ENCODE results near the gene RFC2.
"Not testable (repeated sequence)": the region's sequence is repeated elsewhere in the genome, so short reads cannot be mapped to it uniquely, and the experiment has no call there.

The RFC2 gene

GRCh38 chr7:74252893-74253292, 1.3 kb downstream of the RFC2 start:
- DNase-seq (ENCODE audit: low read depth in 2 of 3, low spot score in 1 of 3) = no peak

- not testable (repeated sequence) for DNase-seq (ENCODE audit: low read depth in 2 of 3, low spot score in 1 of 3)
Measured at GRCh38 chr7:74249058-74249457, 5.1 kb downstream of the RFC2 start.

GRCh38 chr7:74248156-74248555, 6.0 kb downstream of the RFC2 start:
- no peak for DNase-seq (ENCODE audit: low read depth in 2 of 3, low spot score in 1 of 3)

- DNase-seq (ENCODE audit: low read depth in 2 of 3, low spot score in 1 of 3) = no peak
Measured at GRCh38 chr7:74246497-74246896, 7.7 kb downstream of the RFC2 start.

- DNase-seq (ENCODE audit: low read depth in 2 of 3, low spot score in 1 of 3) = no peak
Measured at GRCh38 chr7:74242122-74242443, 12.1 kb downstream of the RFC2 start.

DNA sequence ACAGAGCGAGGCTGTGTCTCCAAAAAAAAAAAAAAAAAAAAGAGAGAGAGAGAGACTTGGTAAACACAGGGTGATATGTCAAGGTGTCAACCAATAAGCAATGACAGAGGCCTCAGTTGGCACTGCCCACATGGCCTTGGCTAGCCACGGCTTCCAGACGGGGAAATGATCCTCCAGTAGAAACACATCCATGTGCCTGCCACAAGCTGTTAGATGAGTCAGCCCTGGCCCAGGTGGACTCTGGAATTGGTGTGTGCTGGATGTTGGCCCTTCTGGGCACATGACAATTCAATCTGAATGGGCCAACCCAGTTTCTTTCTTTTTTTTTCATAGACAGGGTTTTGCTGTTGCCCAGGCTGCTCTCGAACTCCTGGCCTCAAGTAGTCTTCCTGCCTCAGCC, 13.7 kb downstream of the RFC2 start:
- DNase-seq (ENCODE audit: low read depth in 2 of 3, low spot score in 1 of 3) = no peak

DNA sequence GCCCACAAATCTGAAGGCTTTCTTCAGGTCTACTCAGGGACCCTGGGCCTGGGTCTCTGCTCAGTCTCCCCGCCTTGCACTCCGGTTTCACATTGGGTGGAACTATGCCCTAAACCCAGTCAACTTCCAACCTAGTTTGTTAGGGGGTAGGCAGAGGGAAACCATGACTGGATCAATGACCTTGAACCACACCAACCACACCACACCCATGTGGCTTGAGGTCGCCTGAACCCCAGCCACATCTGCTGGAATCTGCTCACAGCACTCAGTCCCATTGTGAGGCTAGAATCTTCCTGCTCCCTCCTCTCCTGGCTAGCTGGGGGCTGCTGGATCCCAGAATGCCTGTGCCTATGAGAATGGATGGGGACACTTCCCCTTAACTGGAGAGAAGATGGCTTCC, 17.9 kb downstream of the RFC2 start:
- DNase-seq (ENCODE audit: low read depth in 2 of 3, low spot score in 1 of 3) = no peak

DNA sequence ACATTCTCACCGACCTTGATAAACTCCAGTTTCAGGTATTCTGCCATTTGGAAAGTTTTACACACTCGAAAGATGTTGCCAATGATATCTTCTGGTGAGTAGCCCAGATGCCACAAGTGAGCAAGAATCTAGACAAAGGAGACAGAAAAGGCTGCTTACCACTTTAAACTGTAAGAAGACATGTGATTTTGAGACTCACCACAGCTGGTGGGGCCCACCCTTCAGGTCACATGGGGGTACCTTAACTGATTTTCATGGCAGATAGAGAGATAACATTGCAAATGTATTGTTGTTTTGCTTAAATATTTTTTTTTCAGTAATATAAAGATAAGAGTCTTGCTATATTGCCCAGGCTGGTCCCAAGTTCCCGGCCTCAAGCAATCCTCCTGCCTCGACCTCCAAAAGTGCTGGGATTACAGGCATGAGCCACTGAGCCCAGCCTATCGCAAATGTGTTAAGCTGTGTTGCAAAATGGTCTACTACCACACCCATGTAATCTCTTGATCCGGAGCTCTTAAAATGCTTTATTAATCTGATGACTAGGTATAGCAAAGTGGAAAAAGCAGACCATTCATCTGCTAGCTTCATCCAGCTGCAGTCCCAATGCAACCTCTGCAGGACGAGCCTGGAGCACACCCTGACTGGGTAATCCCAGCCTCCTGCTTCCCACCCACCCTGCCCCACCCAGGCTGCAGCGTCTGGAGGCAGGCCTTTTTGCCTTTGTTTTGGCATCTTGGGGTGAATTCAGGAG, 18.5 kb downstream of the RFC2 start:
- no peak for DNase-seq (ENCODE audit: low read depth in 2 of 3, low spot score in 1 of 3)

- DNase-seq (ENCODE audit: low read depth in 2 of 3, low spot score in 1 of 3) = no peak
Measured at GRCh38 chr7:74233655-74234285, 20.4 kb downstream of the RFC2 start.

DNA sequence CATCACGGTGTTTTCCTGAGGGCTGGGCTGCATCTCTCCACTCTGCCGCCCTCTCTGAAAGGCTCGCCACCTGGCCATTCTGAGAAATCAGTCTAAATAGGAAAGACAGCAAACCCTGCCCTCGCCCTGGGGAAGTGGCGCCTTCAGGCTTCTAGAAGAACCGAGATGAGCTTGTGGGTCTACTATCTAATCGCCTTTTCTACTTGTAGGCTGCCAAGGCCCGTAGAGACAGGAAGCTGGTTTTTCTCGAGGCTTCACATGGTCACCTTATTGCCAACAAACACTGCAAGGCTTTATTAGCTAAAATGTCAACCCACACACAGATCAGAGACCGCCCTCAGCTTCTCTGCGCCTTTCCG, 23.0 kb downstream of the RFC2 start:
- DNase-seq (ENCODE audit: low read depth in 2 of 3, low spot score in 1 of 3) = no peak

GRCh38 chr7:74230446-74231231, 23.6 kb downstream of the RFC2 start:
- no peak for DNase-seq (ENCODE audit: low read depth in 2 of 3, low spot score in 1 of 3)

- no peak for DNase-seq (ENCODE audit: low read depth in 2 of 3, low spot score in 1 of 3)
Measured at GRCh38 chr7:74228951-74229900, 25.0 kb downstream of the RFC2 start.

DNA sequence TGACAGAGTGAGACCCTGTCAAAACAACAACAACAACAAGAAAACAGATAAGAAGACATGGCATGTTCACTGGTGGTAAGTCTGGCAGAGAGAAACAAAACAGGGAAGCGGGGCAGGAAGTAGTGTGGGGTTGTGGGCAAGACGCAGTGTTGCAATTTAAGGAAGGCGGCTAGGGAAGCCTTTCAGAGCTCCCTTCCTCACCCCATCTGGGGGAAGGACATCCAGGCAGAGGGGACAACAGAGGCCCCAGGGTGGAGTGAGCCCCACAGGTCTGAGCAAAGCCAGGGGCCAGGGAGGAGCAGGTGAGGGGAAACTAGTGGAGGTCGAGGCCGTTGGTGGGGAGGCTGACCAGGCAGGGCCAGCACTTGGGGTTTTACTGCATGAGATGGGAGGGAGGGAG, 27.6 kb downstream of the RFC2 start:
- DNase-seq (ENCODE audit: low read depth in 2 of 3, low spot score in 1 of 3) = no peak

DNA sequence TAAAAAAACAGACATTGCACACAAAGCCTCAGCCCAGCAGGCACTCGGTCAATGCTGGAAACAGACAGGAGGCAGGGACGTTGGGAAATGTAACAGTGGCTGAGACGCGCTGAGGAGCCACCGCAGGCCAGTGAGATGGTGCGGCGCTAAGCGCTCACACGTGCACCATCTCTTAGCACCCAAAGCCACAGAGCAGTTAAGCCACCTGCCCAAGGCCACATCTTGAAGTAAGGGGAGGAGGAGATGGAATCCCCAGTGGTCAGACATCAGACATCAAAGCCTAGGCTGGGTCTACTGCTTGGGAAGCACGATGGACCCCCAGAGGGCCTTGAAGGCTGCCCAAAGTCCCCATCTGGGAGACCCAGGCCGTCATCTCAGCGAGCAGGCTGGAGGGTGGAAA, 28.8 kb downstream of the RFC2 start:
- no peak for DNase-seq (ENCODE audit: low read depth in 2 of 3, low spot score in 1 of 3)

DNA sequence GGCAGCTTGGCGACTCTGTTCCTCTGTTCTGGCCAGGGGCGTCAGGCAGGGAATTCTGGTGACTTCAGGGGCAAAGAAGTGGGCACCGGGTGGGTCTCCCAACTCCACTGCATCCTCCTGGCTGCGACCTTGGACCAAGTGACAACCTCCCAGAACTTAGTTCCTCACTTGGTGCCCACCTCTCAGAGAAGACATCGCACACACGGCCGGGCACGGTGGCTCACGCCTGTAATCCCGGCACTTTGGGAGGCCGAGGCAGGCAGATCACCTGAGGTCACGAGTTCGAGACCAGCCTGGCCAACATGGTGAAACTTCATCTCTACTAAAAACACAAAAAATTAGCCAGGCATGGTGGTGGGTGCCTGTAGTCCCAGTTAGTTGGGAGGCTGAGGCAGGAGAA, 29.3 kb downstream of the RFC2 start:
- not testable (repeated sequence) for DNase-seq (ENCODE audit: low read depth in 2 of 3, low spot score in 1 of 3)

- no peak for DNase-seq (ENCODE audit: low read depth in 2 of 3, low spot score in 1 of 3)
Measured at GRCh38 chr7:74224511-74224832, 29.7 kb downstream of the RFC2 start.

DNA sequence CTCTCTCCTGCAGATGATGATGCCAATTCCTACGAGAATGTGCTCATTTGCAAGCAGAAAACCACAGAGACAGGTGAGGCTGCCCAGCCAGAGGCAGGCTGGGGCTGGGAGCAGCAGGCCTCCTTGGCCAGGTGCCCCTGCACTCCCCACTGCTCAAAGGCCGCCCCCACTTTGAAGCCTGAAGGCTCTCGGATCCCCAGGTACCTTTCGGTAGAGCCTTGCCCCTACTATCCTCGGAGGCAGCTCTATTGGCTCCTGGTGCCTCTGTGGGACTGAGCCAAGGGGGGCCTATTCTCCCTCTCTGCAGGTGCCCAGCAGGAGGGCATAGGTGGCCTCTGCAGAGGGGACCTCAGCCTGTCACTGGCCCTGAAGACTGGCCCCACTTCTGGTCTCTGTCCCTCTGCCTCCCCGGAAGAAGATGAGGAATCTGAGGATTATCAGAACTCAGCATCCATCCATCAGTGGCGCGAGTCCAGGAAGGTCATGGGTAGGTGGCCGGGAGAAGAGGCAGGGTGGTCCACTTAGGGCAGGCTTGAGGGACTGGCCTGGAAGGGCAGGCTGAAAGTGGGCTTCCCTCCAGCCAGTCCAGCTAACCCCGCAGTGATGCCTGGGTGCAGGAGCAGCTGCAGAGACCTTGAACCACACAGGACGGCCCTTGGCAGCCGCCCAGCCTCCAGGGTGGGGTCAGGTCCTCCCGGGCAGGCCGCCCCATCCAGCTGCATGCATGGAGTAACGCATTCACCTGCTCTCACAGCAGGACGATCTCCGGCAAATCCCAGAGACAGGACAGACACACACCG, 30.3 kb downstream of the RFC2 start:
- DNase-seq (ENCODE audit: low read depth in 2 of 3, low spot score in 1 of 3) = no peak

GRCh38 chr7:74222851-74223710, 31.1 kb downstream of the RFC2 start:
- DNase-seq (ENCODE audit: low read depth in 2 of 3, low spot score in 1 of 3) = no peak

DNA sequence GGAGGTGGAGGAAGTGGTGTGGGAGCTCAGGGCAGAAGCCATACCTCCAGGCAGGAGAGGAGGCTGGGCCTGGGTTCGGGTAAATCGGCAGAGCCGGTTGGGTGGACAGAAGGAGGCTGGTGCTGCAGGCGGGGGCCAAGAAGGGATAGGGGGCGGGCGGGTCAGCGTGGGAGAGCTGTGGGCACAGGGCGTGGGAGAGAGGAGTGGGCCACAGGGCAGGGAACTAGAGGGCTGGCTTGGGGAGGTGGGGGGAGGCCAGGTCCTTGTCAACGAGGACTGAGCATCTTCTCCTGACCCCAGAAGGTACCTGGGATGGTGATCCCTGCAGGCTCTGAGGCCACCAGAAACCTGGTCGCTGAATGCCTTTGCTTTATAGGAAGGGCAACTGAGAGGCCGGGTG, 32.5 kb downstream of the RFC2 start:
- DNase-seq (ENCODE audit: low read depth in 2 of 3, low spot score in 1 of 3) = no peak

DNA sequence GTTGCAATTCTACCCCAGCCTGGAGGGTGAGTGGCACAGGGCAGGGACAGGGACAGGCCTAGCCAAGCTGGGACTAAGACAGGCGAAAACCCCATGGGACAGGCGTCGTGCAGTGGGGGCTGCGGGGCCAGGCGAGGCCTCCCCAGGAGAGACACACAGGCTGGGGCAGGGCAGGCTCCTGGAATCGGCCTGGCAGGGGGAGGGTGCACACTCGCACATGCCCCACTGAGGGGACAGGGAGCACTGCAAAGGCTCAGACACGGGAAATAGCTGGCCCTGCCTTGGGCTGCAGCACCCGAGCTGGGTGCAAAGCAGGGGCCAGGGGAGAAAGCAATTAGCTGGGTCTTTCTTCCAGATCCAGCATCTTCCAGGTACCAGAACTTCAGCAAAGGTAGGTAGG, 34.0 kb downstream of the RFC2 start:
- DNase-seq (ENCODE audit: low read depth in 2 of 3, low spot score in 1 of 3) = no peak

Data from stimulated activated CD4-positive, alpha-beta T cell treated with anti-CD3 and anti-CD28 coated beads, Interleukin-12 subunit alpha, Interleukin-12 subunit beta, amount 100 ng/mL, for 48 hours (primary cell).